ENCODE results near the gene GPR31. TPM values are rescaled to one million over a fixed set of nuclear protein-coding genes. Genes with fewer than 3 reads are reported as not detected.

The GPR31 gene
- total and polyA plus RNA-seq, 9 of the 15 experiments (the other 6 are each of a cell fraction or from before 2014, with no cell fraction given), result not detected

GRCh38 chr6:167157414-167157813 is 366 bp downstream of the GPR31 start:
- Histone ChIP-seq H3K36me3 (ENCODE audit: control insufficient read depth, insufficient read depth, low read length) (no peaks in the 10 kb centered on the region), H3K9me3 (replicated peaks; ENCODE audit: control insufficient read depth, insufficient read depth, low read depth, low read length) (no peaks in the 10 kb centered on the region), H3K4me2 (ENCODE audit: insufficient read depth, low read length) (no peak overlapping the region), H3K27me3 (ENCODE audit: control insufficient read depth in 2 of 2, insufficient read depth in 2 of 2, low read length in 2 of 2) (peaks cover 53 to 58% of the 10 kb centered on the region in 2 experiments), H2AFZ (ENCODE audit: low read depth, low read length) (no peak overlapping the region), H3K9ac (ENCODE audit: insufficient read depth in 1 of 2, low read depth in 2 of 2, low read length in 2 of 2) (no peak overlapping the region; a peak in 1 of 4 replicates), H3K27ac (ENCODE audit: extremely low read depth, low read depth, low read length) (no peak overlapping the region), H4K20me1 (replicated peaks; ENCODE audit: control insufficient read depth, insufficient read depth, low read length) (no peaks in the 10 kb centered on the region; the same call in 1 of the 2 replicates), H3K4me1 (replicated peaks in 1 of 2; ENCODE audit: control insufficient read depth in 2 of 2, insufficient read depth in 2 of 2, low read length in 2 of 2) (peaks cover 0 to 5% of the 10 kb centered on the region in 2 experiments; a peak in 1 of 5 replicates), H3K9me1 (ENCODE audit: control insufficient read depth, insufficient read depth, low read length) (no peaks in the 10 kb centered on the region), H3K79me2 (ENCODE audit: control insufficient read depth, insufficient read depth, low read length) (no peaks in the 10 kb centered on the region), H3K4me3 (no peak overlapping the region)
- BruUV-seq (replicated peaks), result no TSS peak
- ATAC-seq (0 out of 3 replicates have a peak, but pooled peaks have one; percentile 44), DNase-seq (ENCODE audit: extremely low read depth in 1 of 4, low spot score in 3 of 4) (no peak), FAIRE-seq (no peak)
- ChIA-PET POLR2A (no interaction called here), CTCF (ENCODE audit: low intra/inter-chr PET ratio) (no interaction called here)
- 1% methylated on average over 18 of the region's 19 CpGs for WGBS (ENCODE audit: insufficient coverage, low coverage, missing lambda C conversion rate)
- intact Hi-C loops (cut with micrococcal nuclease) (no loop called here), in situ Hi-C loops (cut with MboI) (no loop called here)
- TF ChIP-seq NR2C1 (IDR thresholded peaks at IDR 0.05) (peak; percentile 37; the same call in 1 of the 2 replicates), NR2C1 (tag; IDR thresholded peaks at IDR 0.05) (peak; percentile 67), NUFIP1 (IDR thresholded peaks at IDR 0.05; ENCODE audit: partially characterized antibody) (no peak), NR2C2 (CRISPR knock-in tag; IDR thresholded peaks at IDR 0.05) (no peak), NR2C2 (tag; IDR thresholded peaks at IDR 0.05) (peak; percentile 36), MGA (IDR thresholded peaks at IDR 0.05) (no peak)

Measured in K562 (cell line).